ENCODE data around the gene SDR39U1.

The SDR39U1 gene

GRCh38 chr14:24437736-24438067, 4.9 kb downstream of the SDR39U1 start:
- CTCF ChIA-PET = interaction anchor here (1.6 to 33.5 kb wide), 11 partner anchors 25 to 132 kb away, joined by 3 to 1633 read pairs (median 11); partner anchors contain the start of genes ADCY4, CIDEB, DHRS1 and LTB4R
- no peak for TF ChIP-seq CTCF (IDR thresholded peaks at IDR 0.05; ENCODE audit: insufficient read depth, low read length, missing control alignments)
- no peak overlapping the region for H3K4me3 ChIP-seq (ENCODE audit: low read depth, low read length)
- DNase-seq (ENCODE audit: low read depth, low spot score) = no peak
- POLR2A ChIA-PET = interaction anchor here (0.9 to 1.5 kb wide), 3 partner anchors 72 to 119 kb away, joined by 5 to 8 read pairs (median 5); no protein-coding TSS in a partner anchor

GRCh38 chr14:24437020-24437735, 5.4 kb downstream of the SDR39U1 start:
- H3K4me3 ChIP-seq (ENCODE audit: low read depth, low read length) = no peak overlapping the region
- no peak for DNase-seq (ENCODE audit: low read depth, low spot score)
- CTCF ChIA-PET = interaction anchor here (0.8 to 33.5 kb wide), 20 partner anchors 10 to 222 kb away, joined by 3 to 1633 read pairs (median 6); partner anchors contain the start of genes ADCY4, CIDEB, DHRS1 and LTB4R
- POLR2A ChIA-PET = interaction anchor here (0.6 to 1.5 kb wide), 7 partner anchors 71 to 137 kb away, joined by 3 to 8 read pairs (median 5); no protein-coding TSS in a partner anchor
- no peak for TF ChIP-seq CTCF (IDR thresholded peaks at IDR 0.05; ENCODE audit: insufficient read depth, low read length, missing control alignments)

GRCh38 chr14:24436355-24437019, 6.1 kb downstream of the SDR39U1 start:
- no peak overlapping the region for H3K4me3 ChIP-seq (ENCODE audit: low read depth, low read length)
- TF ChIP-seq CTCF (IDR thresholded peaks at IDR 0.05; ENCODE audit: insufficient read depth, low read length, missing control alignments) = peak; percentile 66
- POLR2A ChIA-PET = interaction anchor here (0.5 to 1.5 kb wide), 6 partner anchors 68 to 136 kb away, joined by 3 to 6 read pairs (median 4); partner anchors contain the start of gene NFATC4
- CTCF ChIA-PET = interaction anchor here (0.7 to 33.5 kb wide), 24 partner anchors 8 to 221 kb away, joined by 3 to 1633 read pairs (median 5); partner anchors contain the start of genes ADCY4, CIDEB, DHRS1 and LTB4R
- DNase-seq (ENCODE audit: low read depth, low spot score) = no peak

- no peak overlapping the region for H3K4me3 ChIP-seq (ENCODE audit: low read depth, low read length)
- CTCF ChIA-PET = interaction anchor here (0.7 to 33.5 kb wide), 20 partner anchors 8 to 220 kb away, joined by 3 to 1633 read pairs (median 6); partner anchors contain the start of genes ADCY4, CIDEB, DHRS1 and LTB4R
- no peak for DNase-seq (ENCODE audit: low read depth, low spot score)
- POLR2A ChIA-PET = interaction anchor here (0.5 to 1.5 kb wide), 2 partner anchors 68 to 102 kb away, joined by 5 to 6 read pairs; partner anchors contain the start of gene NFATC4
- no peak for TF ChIP-seq CTCF (IDR thresholded peaks at IDR 0.05; ENCODE audit: insufficient read depth, low read length, missing control alignments)
These were observed 6.6 kb downstream of the SDR39U1 start for GRCh38 chr14:24435998-24436354.

GRCh38 chr14:24435192-24435810, 7.3 kb downstream of the SDR39U1 start:
- ChIA-PET CTCF (interaction anchor here (1.0 to 33.5 kb wide), 14 partner anchors 8 to 220 kb away, joined by 4 to 1633 read pairs (median 10); partner anchors contain the start of genes ADCY4, CIDEB, DHRS1 and LTB4R), POLR2A (interaction anchor here (1.5 kb wide), 1 partner anchor 102 kb away, joined by 6 read pairs; no protein-coding TSS in a partner anchor)
- no peak for TF ChIP-seq CTCF (IDR thresholded peaks at IDR 0.05; ENCODE audit: insufficient read depth, low read length, missing control alignments)
- no peak overlapping the region for H3K4me3 ChIP-seq (ENCODE audit: low read depth, low read length)
- no peak for DNase-seq (ENCODE audit: low read depth, low spot score)

Data from AG04449 (cell line).